ENCODE measurements around the gene JARID2. TPM values are rescaled to one million over a fixed set of nuclear protein-coding genes. Genes with fewer than 3 reads are reported as not detected.

Gene JARID2
- total RNA-seq, 1 donor from 2014 or later = 5.0 TPM

DNA sequence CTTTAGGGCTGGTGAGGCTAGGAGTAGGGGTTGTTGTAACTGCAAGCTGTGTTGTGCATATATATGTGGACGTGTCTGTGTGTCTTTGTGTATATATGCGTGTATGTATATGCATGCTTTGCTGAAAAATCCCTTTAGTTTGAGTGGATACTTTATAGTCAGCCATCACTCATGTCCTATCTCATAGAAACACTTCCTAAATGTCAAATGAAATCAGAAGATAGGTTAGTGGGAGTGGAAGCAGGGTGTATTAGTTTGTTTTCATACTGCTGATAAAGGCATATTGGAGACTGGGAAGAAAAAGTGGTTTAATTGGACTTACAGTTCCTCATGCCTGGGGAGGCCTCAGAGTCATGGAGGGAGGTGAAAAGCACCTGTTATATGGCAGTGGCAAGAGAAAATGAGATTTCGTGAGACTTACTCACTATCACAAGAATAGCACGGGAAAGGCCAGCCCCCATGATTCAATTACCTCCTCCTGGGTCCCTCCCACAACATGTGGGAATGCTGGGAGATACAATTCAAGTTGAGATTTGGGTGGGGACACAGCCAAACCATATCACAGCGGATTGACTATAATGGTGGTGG, 131.1 kb downstream of the JARID2 start:
- H3K27me3 ChIP-seq = no peaks in the 10 kb centered on the region
- DNase-seq (ENCODE audit: low spot score in 2 of 2) = no peak
- no peaks in the 10 kb centered on the region for H3K9me3 ChIP-seq
- no peaks in the 10 kb centered on the region for H3K4me1 ChIP-seq
- H3K36me3 ChIP-seq = no peaks in the 10 kb centered on the region
- intact Hi-C loops (cut with DNase I) = no loop called here
- no peak overlapping the region for H3K4me3 ChIP-seq
- no peak overlapping the region for H3K27ac ChIP-seq
- no peak for TF ChIP-seq CTCF (IDR thresholded peaks at IDR 0.05)

GRCh38 chr6:15378272-15378671, 132.4 kb downstream of the JARID2 start:
- no peak for DNase-seq (ENCODE audit: low spot score in 2 of 2)
- intact Hi-C loops (cut with DNase I) = no loop called here
- no peak for TF ChIP-seq CTCF (IDR thresholded peaks at IDR 0.05)

GRCh38 chr6:15378866-15379265, 133.0 kb downstream of the JARID2 start:
- TF ChIP-seq CTCF (IDR thresholded peaks at IDR 0.05) = no peak
- H3K4me3 ChIP-seq = no peak overlapping the region
- H3K27me3 ChIP-seq = no peaks in the 10 kb centered on the region
- H3K27ac ChIP-seq = no peak overlapping the region
- H3K4me1 ChIP-seq = no peaks in the 10 kb centered on the region
- no peaks in the 10 kb centered on the region for H3K9me3 ChIP-seq
- intact Hi-C loops (cut with DNase I) = no loop called here
- DNase-seq (ENCODE audit: low spot score in 2 of 2) = no peak
- no peaks in the 10 kb centered on the region for H3K36me3 ChIP-seq

More at GRCh38 chr6:15378272-15378671, 132.4 kb downstream of the JARID2 start:
- H3K4me1 ChIP-seq = no peaks in the 10 kb centered on the region
- H3K4me3 ChIP-seq = no peak overlapping the region
- H3K36me3 ChIP-seq = no peaks in the 10 kb centered on the region
- H3K9me3 ChIP-seq = no peaks in the 10 kb centered on the region
- no peaks in the 10 kb centered on the region for H3K27me3 ChIP-seq
- no peak overlapping the region for H3K27ac ChIP-seq

- no peak for DNase-seq (ENCODE audit: low spot score in 2 of 2)
- Histone ChIP-seq H3K27me3 (no peaks in the 10 kb centered on the region), H3K27ac (no peak overlapping the region), H3K9me3 (no peaks in the 10 kb centered on the region), H3K36me3 (no peaks in the 10 kb centered on the region), H3K4me3 (no peak overlapping the region), H3K4me1 (no peaks in the 10 kb centered on the region)
- intact Hi-C loops (cut with DNase I) = no loop called here
- TF ChIP-seq CTCF (IDR thresholded peaks at IDR 0.05) = no peak
Observed at GRCh38 chr6:15380351-15380750, 134.5 kb downstream of the JARID2 start.

GRCh38 chr6:15382089-15382488, 136.2 kb downstream of the JARID2 start:
- no peak for DNase-seq (ENCODE audit: low spot score in 2 of 2)
- Histone ChIP-seq H3K36me3 (no peaks in the 10 kb centered on the region), H3K27me3 (no peaks in the 10 kb centered on the region), H3K4me3 (no peak overlapping the region), H3K9me3 (no peaks in the 10 kb centered on the region), H3K27ac (no peak overlapping the region), H3K4me1 (no peaks in the 10 kb centered on the region)
- intact Hi-C loops (cut with DNase I) = no loop called here
- no peak for TF ChIP-seq CTCF (IDR thresholded peaks at IDR 0.05)

GRCh38 chr6:15382712-15383111, 136.8 kb downstream of the JARID2 start:
- Histone ChIP-seq H3K36me3 (no peaks in the 10 kb centered on the region), H3K27me3 (no peaks in the 10 kb centered on the region), H3K4me3 (no peak overlapping the region), H3K27ac (no peak overlapping the region), H3K4me1 (no peaks in the 10 kb centered on the region), H3K9me3 (no peaks in the 10 kb centered on the region)
- TF ChIP-seq CTCF (IDR thresholded peaks at IDR 0.05) = no peak
- no peak for DNase-seq (ENCODE audit: low spot score in 2 of 2)
- intact Hi-C loops (cut with DNase I) = no loop called here

Data from ascending aorta (tissue), 2 donors.